ENCODE data around the gene BICD2. TPM values are rescaled to one million over a fixed set of nuclear protein-coding genes. Genes with fewer than 3 reads are reported as not detected.

BICD2 gene
- total and polyA plus RNA-seq, 10 of the 15 experiments (the other 5 are each of a cell fraction or from before 2014, with no cell fraction given): 5.3 to 25.5 (median 14.4) TPM

DNA sequence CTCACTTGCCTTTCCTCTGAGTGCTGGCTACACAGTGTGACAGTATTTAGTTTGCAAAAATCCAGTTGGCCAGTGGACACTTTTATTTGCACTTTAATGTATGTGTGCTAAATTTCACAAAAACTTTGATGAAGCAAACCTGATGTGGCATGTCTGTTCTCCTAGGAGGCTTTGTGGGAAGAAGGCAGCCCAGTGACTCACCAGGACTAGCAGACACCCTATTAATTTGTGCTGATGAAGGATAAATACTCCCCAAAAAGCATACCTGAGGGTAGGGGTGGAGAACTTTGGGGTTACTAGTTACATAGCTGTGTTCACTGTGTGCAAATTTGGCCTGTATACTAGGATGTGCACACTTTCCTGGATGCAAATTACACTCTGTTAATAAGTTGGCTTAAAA lies 55.4 kb downstream of the BICD2 start (continued):
- TF ChIP-seq ZNF24 (IDR thresholded peaks at IDR 0.05) (no peak), BCL3 (IDR thresholded peaks at IDR 0.05; ENCODE audit: borderline replicate concordance, insufficient read depth, low read depth, low read length, poor library complexity, severe bottlenecking) (no peak), PML (IDR thresholded peaks at IDR 0.05; ENCODE audit: low read length) (no peak), KLF5 (IDR thresholded peaks at IDR 0.05; ENCODE audit: partially characterized antibody) (no peak)

DNA sequence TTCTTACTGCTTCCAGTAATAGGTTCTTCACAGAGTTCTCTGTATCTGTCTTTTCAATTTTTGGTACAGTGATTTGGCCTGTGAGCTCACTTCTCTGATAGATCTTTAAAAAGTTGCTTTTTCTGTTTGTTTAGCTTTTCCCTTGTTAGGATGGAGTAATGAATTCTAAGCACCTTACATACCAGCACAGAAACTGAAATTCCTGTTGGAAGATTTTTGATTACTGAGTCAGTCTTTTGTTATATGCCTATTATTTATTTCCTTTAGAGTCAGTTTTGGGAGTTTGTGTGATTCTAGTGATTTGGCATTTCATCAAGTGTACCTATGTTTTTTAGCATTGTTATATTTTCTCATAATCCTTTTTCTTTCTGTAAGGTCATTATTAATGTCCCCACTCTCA lies 57.1 kb downstream of the BICD2 start:
- DNase-seq (ENCODE audit: low read depth, low spot score) (no peak), FAIRE-seq (no peak), ATAC-seq (no peak)
- RAD21 ChIA-PET (ENCODE audit: unreplicated experiment): no interaction called here
- intact Hi-C loops (cut with micrococcal nuclease; ENCODE audit: unreplicated experiment): loop anchor here (5.0 kb wide), 1 partner anchor 40 kb away; no protein-coding TSS in a partner anchor
- TSS peak; percentile 10 for BruUV-seq (replicated peaks)
- H3K9me3 ChIP-seq (replicated peaks; ENCODE audit: control insufficient read depth, insufficient read depth, low read length): no peaks in the 10 kb centered on the region
- POLR2A ChIA-PET: no interaction called here
- in situ Hi-C loops (cut with MboI): no loop called here
- H3K36me3 ChIP-seq (ENCODE audit: control insufficient read depth in 2 of 2, insufficient read depth in 2 of 2, low read length in 1 of 2): peaks cover 4 to 11% of the 10 kb centered on the region in 2 experiments; a peak in 3 of 4 replicates
- TF ChIP-seq DPF2 (IDR thresholded peaks at IDR 0.05) (no peak), E2F4 (IDR thresholded peaks at IDR 0.05; ENCODE audit: low read depth, low read length) (no peak), SMAD1 (IDR thresholded peaks at IDR 0.05; ENCODE audit: low read depth, partially characterized antibody) (no peak), PML (IDR thresholded peaks at IDR 0.05; ENCODE audit: low read length) (no peak), MTA2 (IDR thresholded peaks at IDR 0.05; ENCODE audit: low read depth) (no peak), TAF1 (IDR thresholded peaks at IDR 0.05; ENCODE audit: borderline replicate concordance, low read depth, low read length) (no peak), MEF2B (IDR thresholded peaks at IDR 0.05; ENCODE audit: partially characterized antibody, poor library complexity, severe bottlenecking) (no peak), YY1 (IDR thresholded peaks at IDR 0.05; ENCODE audit: low read depth, low read length) (no peak), JUNB (IDR thresholded peaks at IDR 0.05) (no peak), ZNF622 (IDR thresholded peaks at IDR 0.05) (no peak)
- H3K4me1 ChIP-seq (ENCODE audit: control insufficient read depth, insufficient read depth, low read length): peaks cover 13% of the 10 kb centered on the region
- SMC1A ChIA-PET (ENCODE audit: uncharacterized antibody, unreplicated experiment): interaction anchor here (1.0 kb wide), 1 partner anchor 37 kb away, joined by 3 read pairs; no protein-coding TSS in a partner anchor
- no peak overlapping the region for H3K9ac ChIP-seq (ENCODE audit: control insufficient read depth, insufficient read depth, low read length)
- no peak overlapping the region for H3K27ac ChIP-seq (ENCODE audit: control insufficient read depth, insufficient read depth)
- no peaks in the 10 kb centered on the region for H3K27me3 ChIP-seq (replicated peaks in 1 of 2; ENCODE audit: control insufficient read depth in 2 of 2, insufficient read depth in 2 of 2, low read length in 1 of 2)
- H3K4me2 ChIP-seq (ENCODE audit: control insufficient read depth, insufficient read depth): no peak overlapping the region
- no peak overlapping the region for H3K4me3 ChIP-seq
- H2AFZ ChIP-seq (ENCODE audit: control insufficient read depth, low read depth, low read length): no peak overlapping the region
- CTCF ChIA-PET: interaction anchor here (0.7 to 1.5 kb wide), 7 partner anchors 10 to 569 kb away, joined by 3 to 6 read pairs (median 4); no protein-coding TSS in a partner anchor
- no peaks in the 10 kb centered on the region; the same call in 1 of the 2 replicates for H4K20me1 ChIP-seq (ENCODE audit: control insufficient read depth, insufficient read depth)
- no peaks in the 10 kb centered on the region for H3K79me2 ChIP-seq (ENCODE audit: control insufficient read depth, insufficient read depth, low read length)
